GDM1 (cell line): ENCODE data around the gene MYB.
A peak's percentile ranks its signal among the peaks of the same experiment; 100 is the strongest.

Experiments
- DNase-seq: peaks from one replicate; lab custom pipeline; 2025; lab: John Stamatoyannopoulos, UW

MYB gene

GRCh38 chr6:135189344-135189743 lies 8.2 kb downstream of the MYB start:
- DNase-seq = no peak

GRCh38 chr6:135191508-135192255 lies 10.6 kb downstream of the MYB start:
- DNase-seq = peak; percentile 52

GRCh38 chr6:135192256-135193174 lies 11.4 kb downstream of the MYB start:
- DNase-seq = no peak

- DNase-seq = no peak
These were observed 12.1 kb downstream of the MYB start for GRCh38 chr6:135193221-135193620.

GRCh38 chr6:135195041-135195440 lies 13.9 kb downstream of the MYB start:
- DNase-seq = peak; percentile 38

- DNase-seq = peak; percentile 67
These were observed 14.4 kb downstream of the MYB start for GRCh38 chr6:135195522-135195921.

- DNase-seq = no peak
These were observed 15.8 kb downstream of the MYB start for GRCh38 chr6:135196739-135197510.

- no peak for DNase-seq
These were observed 21.7 kb downstream of the MYB start for GRCh38 chr6:135202836-135203235.

GRCh38 chr6:135204951-135205350 lies 23.8 kb downstream of the MYB start:
- DNase-seq = no peak

- peak; percentile 85 for DNase-seq
These were observed 28.7 kb downstream of the MYB start for GRCh38 chr6:135209803-135210202.

GRCh38 chr6:135210632-135211305 lies 29.7 kb downstream of the MYB start:
- DNase-seq = no peak

GRCh38 chr6:135211306-135211702 lies 30.2 kb downstream of the MYB start:
- no peak for DNase-seq

GRCh38 chr6:135212020-135212806 lies 31.1 kb downstream of the MYB start:
- DNase-seq = no peak

- DNase-seq = no peak
These were observed 31.8 kb downstream of the MYB start for GRCh38 chr6:135212935-135213334.

GRCh38 chr6:135213616-135214015 lies 32.5 kb downstream of the MYB start:
- DNase-seq = no peak

GRCh38 chr6:135215160-135215559 lies 34.1 kb downstream of the MYB start:
- no peak for DNase-seq

GRCh38 chr6:135215563-135215962 lies 34.5 kb downstream of the MYB start:
- DNase-seq = no peak

GRCh38 chr6:135217663-135218062 lies 36.6 kb downstream of the MYB start:
- no peak for DNase-seq

- DNase-seq = no peak
These were observed 38.2 kb downstream of the MYB start for GRCh38 chr6:135219346-135219745.

GRCh38 chr6:135221042-135221441 lies 39.9 kb downstream of the MYB start:
- DNase-seq = no peak

GRCh38 chr6:135221505-135221904 lies 40.4 kb downstream of the MYB start:
- no peak for DNase-seq
